ENCODE results near the gene SF3B6. TPM values are rescaled to one million over a fixed set of nuclear protein-coding genes. Genes with fewer than 3 reads are reported as not detected.

SF3B6 gene
- total RNA-seq, 2 donors from 2014 or later = 21.4 to 42.8 TPM

- Histone ChIP-seq H3K36me3 (replicated peaks in 1 of 2; ENCODE audit: insufficient read depth in 1 of 2, low read depth in 2 of 2) (no peaks in the 10 kb centered on the region), H3K4me3 (no peak overlapping the region), H3K9me3 (no peaks in the 10 kb centered on the region), H3K27me3 (no peaks in the 10 kb centered on the region), H3K27ac (no peak overlapping the region), H3K4me1 (peaks cover 7% of the 10 kb centered on the region)
- TF ChIP-seq POLR2A (IDR thresholded peaks at IDR 0.05) = no peak
- TF ChIP-seq CTCF (IDR thresholded peaks at IDR 0.05) = no peak
- ATAC-seq (no peak), DNase-seq (no peak)
- intact Hi-C loops (cut with DNase I) = no loop called here
- 54 to 66% methylated on average over 2 of the region's 2 CpGs for WGBS, 2 donors
These were observed 12.8 kb upstream of the SF3B6 start for GRCh38 chr2:24088821-24089359.

- intact Hi-C loops (cut with DNase I) = no loop called here
- Histone ChIP-seq H3K9me3 (no peaks in the 10 kb centered on the region), H3K4me3 (no peak overlapping the region), H3K36me3 (replicated peaks in 1 of 2; ENCODE audit: insufficient read depth in 1 of 2, low read depth in 2 of 2) (no peaks in the 10 kb centered on the region), H3K27ac (no peak overlapping the region), H3K27me3 (no peaks in the 10 kb centered on the region), H3K4me1 (peaks cover 23% of the 10 kb centered on the region)
- TF ChIP-seq POLR2A (IDR thresholded peaks at IDR 0.05) (no peak), CTCF (IDR thresholded peaks at IDR 0.05) (no peak)
- ATAC-seq (no peak), DNase-seq (no peak)
- 66 to 74% methylated on average over 3 of the region's 3 CpGs for WGBS, 2 donors
These were observed 10.9 kb upstream of the SF3B6 start for GRCh38 chr2:24087032-24087431.

- DNase-seq (no peak), ATAC-seq (no peak)
- Histone ChIP-seq H3K36me3 (replicated peaks in 1 of 2; ENCODE audit: insufficient read depth in 1 of 2, low read depth in 2 of 2) (no peaks in the 10 kb centered on the region), H3K4me3 (no peak overlapping the region), H3K27me3 (no peaks in the 10 kb centered on the region), H3K27ac (no peak overlapping the region), H3K4me1 (peaks cover 23% of the 10 kb centered on the region), H3K9me3 (no peaks in the 10 kb centered on the region)
- TF ChIP-seq CTCF (IDR thresholded peaks at IDR 0.05) (no peak), POLR2A (IDR thresholded peaks at IDR 0.05) (no peak)
- WGBS, 2 donors = 75 to 85% methylated on average over 1 of the region's 1 CpG
- intact Hi-C loops (cut with DNase I) = no loop called here
These were observed 10.1 kb upstream of the SF3B6 start for GRCh38 chr2:24086241-24086640.

DNA sequence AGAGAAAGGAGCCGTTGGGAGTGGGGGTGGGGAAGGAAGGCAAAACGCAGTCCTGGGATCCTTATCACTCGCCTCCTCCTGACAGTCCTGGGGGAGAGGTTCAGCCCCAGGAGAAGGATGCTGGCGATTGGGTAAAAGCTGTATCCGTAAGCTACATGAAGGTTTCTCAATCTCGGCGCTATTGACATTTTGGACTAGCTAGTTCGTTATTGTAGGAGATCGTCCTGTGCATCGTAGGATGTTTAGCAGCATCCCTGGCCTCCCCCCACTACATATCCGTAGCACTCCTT is 9.0 kb upstream of the SF3B6 start:
- no peak for TF ChIP-seq CTCF (IDR thresholded peaks at IDR 0.05)
- no peak for TF ChIP-seq POLR2A (IDR thresholded peaks at IDR 0.05)
- Histone ChIP-seq H3K27me3 (no peaks in the 10 kb centered on the region), H3K4me3 (peak overlapping the region; percentile 28 to 40), H3K36me3 (replicated peaks in 1 of 2; ENCODE audit: insufficient read depth in 1 of 2, low read depth in 2 of 2) (no peaks in the 10 kb centered on the region), H3K9me3 (no peaks in the 10 kb centered on the region), H3K4me1 (peaks cover 23% of the 10 kb centered on the region), H3K27ac (peak overlapping the region; percentile 87 to 95 (median 90))
- WGBS, 2 donors = 10 to 14% methylated on average over 11 of the region's 11 CpGs
- ATAC-seq = no peak
- DNase-seq = no peak
- intact Hi-C loops (cut with DNase I) = no loop called here

DNA sequence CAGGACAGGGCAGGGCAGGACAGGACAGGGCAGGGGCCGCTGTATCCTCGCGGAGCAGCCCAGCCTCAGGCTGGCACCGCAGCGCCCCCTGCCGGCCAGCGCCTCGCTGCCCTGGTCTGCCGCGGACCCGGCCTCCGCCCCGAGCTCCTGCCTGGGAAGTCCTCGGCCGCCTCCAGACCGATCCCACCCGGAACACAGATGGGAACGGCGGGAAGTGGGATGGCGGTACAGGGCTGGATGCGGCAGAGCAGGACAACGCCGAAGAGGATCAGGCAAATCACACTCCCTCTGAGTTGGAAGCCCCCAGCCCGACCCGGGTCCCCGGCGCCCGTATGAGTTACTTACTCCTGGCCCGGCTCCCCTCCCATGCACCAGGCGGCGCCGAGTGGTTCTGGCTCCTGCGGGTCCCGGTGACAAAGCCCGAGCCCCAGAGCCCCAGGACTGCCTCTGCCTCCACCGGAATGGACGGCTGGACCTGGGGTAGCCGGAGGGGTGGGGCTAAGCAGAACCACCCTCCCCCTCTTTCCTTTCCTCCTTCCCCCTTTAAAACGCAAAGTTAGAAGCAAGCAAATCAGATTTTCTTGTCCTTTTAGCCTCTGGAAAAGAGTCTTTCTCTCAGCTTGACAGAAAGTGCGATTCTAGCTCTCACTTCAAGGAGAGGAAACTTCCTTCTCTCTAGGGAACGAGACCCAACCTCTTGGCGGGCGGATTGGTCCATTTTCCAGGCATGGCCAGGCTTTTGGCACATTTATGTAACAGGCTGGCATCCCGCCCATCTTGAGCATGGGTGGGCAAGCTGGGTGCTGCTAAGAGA is 8.5 kb upstream of the SF3B6 start, which contains the start of gene TP53I3:
TSS of gene TP53I3 (minus strand) at position 449 of the 814 bp plus-strand sequence. CDS start 508 bp downstream, outside the sequence.
- no peaks in the 10 kb centered on the region for H3K27me3 ChIP-seq
- intact Hi-C loops (cut with DNase I) = no loop called here
- 0% methylated on average over 16 to 44 of the region's 44 CpGs for WGBS, 2 donors
- DNase-seq (peak; percentile 91 to 94 (median 94)), ATAC-seq (peak; percentile 91)
- H3K4me3 ChIP-seq = peak within 1 kb of the TSS; percentile 28 to 40
- no peaks in the 10 kb centered on the region for H3K36me3 ChIP-seq (replicated peaks in 1 of 2; ENCODE audit: insufficient read depth in 1 of 2, low read depth in 2 of 2)
- no peaks in the 10 kb centered on the region for H3K9me3 ChIP-seq
- H3K4me1 ChIP-seq = peaks cover 23% of the 10 kb centered on the region
- TF ChIP-seq CTCF (IDR thresholded peaks at IDR 0.05) (peak; percentile 95 to 99 (median 98)), POLR2A (IDR thresholded peaks at IDR 0.05) (peak; percentile 84 to 92 (median 84))
- H3K27ac ChIP-seq = peak within 1 kb of the TSS; percentile 87 to 95 (median 90)
